Measurements from ENCODE around the gene CPEB2.

The CPEB2 gene

GRCh38 chr4:15100994-15101695, 98.9 kb downstream of the CPEB2 start:
- TF ChIP-seq CTCF (IDR thresholded peaks at IDR 0.05; ENCODE audit: low read depth, low read length), result no peak

DNA sequence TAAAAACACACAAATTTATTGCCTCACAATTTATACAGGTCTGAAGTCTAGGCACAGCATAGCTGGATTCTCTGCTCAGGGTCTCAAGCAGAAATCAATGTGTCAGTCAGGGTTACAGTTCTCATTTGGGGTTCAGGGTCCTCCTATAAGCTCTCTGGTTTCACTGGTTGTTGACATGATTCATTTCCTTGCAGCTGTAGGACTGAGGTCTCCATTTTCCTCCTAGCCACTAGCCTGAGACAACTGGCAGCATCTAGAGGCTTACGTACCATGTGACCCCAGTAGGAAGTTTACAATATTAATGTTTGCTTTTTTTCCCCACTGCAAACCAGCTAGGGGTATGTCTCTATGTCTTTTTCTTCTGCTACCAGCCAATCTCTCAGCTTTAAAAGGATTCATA, 102.5 kb downstream of the CPEB2 start:
- no peak for DNase-seq (ENCODE audit: extremely low read depth, low read depth)
- TF ChIP-seq CTCF (IDR thresholded peaks at IDR 0.05; ENCODE audit: low read depth, low read length), result no peak

More at GRCh38 chr4:15100994-15101695, 98.9 kb downstream of the CPEB2 start:
- DNase-seq (ENCODE audit: extremely low read depth, low read depth), result no peak

- no peak for TF ChIP-seq CTCF (IDR thresholded peaks at IDR 0.05; ENCODE audit: low read depth, low read length)
- no peak for DNase-seq (ENCODE audit: extremely low read depth, low read depth)
These were observed 104.1 kb downstream of the CPEB2 start for GRCh38 chr4:15106399-15106798.

- no peak for DNase-seq (ENCODE audit: extremely low read depth, low read depth)
- TF ChIP-seq CTCF (IDR thresholded peaks at IDR 0.05; ENCODE audit: low read depth, low read length), result no peak
These were observed 107.3 kb downstream of the CPEB2 start for GRCh38 chr4:15109600-15109999.

DNA sequence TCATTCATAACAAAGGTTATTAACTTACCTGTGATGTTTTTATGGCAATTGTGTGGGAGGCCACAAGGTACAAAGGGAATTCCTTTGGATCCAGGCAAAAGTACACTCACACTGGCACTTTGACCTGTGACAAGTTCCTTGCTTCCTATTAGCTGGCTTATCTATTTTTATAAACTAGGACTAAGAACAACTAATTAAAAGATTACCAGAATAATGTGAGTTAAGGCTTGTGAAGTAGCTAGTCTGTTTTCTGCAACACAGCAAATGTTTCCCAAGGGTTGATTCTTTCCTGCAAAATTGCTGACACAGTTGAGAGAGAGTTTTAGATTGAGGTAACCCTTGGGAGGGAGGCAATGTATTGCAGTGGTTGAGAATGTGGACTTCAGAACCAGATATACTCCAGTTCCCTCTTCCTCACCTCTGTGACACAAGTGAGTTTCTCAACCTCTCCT, 107.9 kb downstream of the CPEB2 start:
- DNase-seq (ENCODE audit: extremely low read depth, low read depth), result no peak
- no peak for TF ChIP-seq CTCF (IDR thresholded peaks at IDR 0.05; ENCODE audit: low read depth, low read length)

- no peak for TF ChIP-seq CTCF (IDR thresholded peaks at IDR 0.05; ENCODE audit: low read depth, low read length)
- no peak for DNase-seq (ENCODE audit: extremely low read depth, low read depth)
These were observed 114.3 kb downstream of the CPEB2 start for GRCh38 chr4:15116509-15117079.

DNA sequence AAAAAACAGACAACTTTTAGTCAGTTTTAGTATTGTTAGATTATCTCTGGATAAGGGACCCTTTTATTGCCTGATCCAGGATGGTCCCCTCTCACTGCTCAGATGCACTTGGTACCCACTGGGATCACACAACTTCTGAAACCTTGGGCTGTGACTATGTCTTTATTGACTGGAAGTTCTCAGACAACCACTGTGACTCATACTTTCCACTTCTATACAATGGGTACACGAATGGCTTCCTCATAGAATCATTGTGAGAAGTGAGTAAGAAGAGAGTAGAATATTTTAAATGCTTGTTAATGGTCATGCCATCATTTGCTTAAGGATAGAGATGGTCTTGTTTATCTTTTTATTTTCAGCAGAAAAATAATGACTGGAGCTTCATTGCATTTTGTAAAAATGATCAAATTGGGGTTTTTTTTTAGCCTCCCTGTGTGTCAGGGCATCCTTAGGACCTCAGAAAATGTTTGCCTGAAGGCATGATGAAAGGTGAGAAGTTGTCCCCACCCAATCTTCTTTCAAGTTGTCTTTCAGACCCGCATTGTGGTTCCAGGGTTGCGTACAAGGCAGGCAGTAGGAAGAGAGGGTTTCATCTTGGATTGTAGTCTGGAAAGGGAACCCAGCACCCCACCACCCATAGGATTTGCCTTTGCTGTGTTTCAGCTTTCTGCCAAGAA, 115.1 kb downstream of the CPEB2 start:
- TF ChIP-seq CTCF (IDR thresholded peaks at IDR 0.05; ENCODE audit: low read depth, low read length), result no peak
- no peak for DNase-seq (ENCODE audit: extremely low read depth, low read depth)

All from AG09319 (cell line).